HepG2 (cell line): Measurements from ENCODE around the gene EVA1A. TPM values are rescaled to one million over a fixed set of nuclear protein-coding genes. Genes with fewer than 3 reads are reported as not detected.

Experiments used
- CHD2 ChIP-seq: IDR thresholded peaks from 2 replicates; pipeline ENCODE4 v1.6.1; 2011; ENCODE audit warnings: low read depth, low read length, improper control_type of control experiment
- CREB1 ChIP-seq, 2 experiments: fragments of 450-650 bp in 1 of 2; IDR thresholded peaks; 2 replicates each; pipeline ENCODE4 v1.6.1; 2016 to 2017; ENCODE audit warnings: control low read depth in 1 of 2, mild to moderate bottlenecking in 1 of 2, missing compliant biosample characterization in 1 of 2, missing genetic modification characterization in 1 of 2
- FLYWCH1 ChIP-seq: sonication (generic); formaldehyde crosslinking; IDR thresholded peaks from 2 replicates; pipeline ENCODE4 v1.8.1; 2023; ENCODE audit warnings: mild to moderate bottlenecking, missing genetic modification reagents
- GABPA ChIP-seq, 2 experiments: IDR thresholded peaks; 2 replicates each; pipeline ENCODE4 v1.6.1; 2011 to 2016; ENCODE audit warnings: low read depth in 2 of 2, low read length in 1 of 2, missing biosample characterization in 1 of 2, missing genetic modification characterization in 1 of 2
- HINFP ChIP-seq: sonication (generic); formaldehyde crosslinking; IDR thresholded peaks from 2 replicates; pipeline ENCODE4 v1.4.0; 2020; ENCODE audit warnings: low read depth, mild to moderate bottlenecking, missing genetic modification reagents
- MXI1 ChIP-seq: IDR thresholded peaks from 3 replicates; pipeline ENCODE4 v1.6.1; 2012; ENCODE audit warnings: low read depth, low read length, inconsistent platforms, borderline replicate concordance
- NKX3-1 ChIP-seq: sonication (generic); formaldehyde crosslinking; IDR thresholded peaks from 2 replicates; pipeline ENCODE4 v1.5.0; 2020; ENCODE audit warnings: missing genetic modification reagents
- NR2F2 ChIP-seq: IDR thresholded peaks from 2 replicates; pipeline ENCODE4 v1.6.1; 2012; ENCODE audit warnings: low read depth, inconsistent platforms, borderline replicate concordance
- POLR2AphosphoS2 ChIP-seq: IDR thresholded peaks from 2 replicates; pipeline ENCODE4 v1.6.1; 2011; ENCODE audit warnings: low read depth, low read length, improper control_type of control experiment
- REPIN1 ChIP-seq: sonication (generic); formaldehyde crosslinking; IDR thresholded peaks from 2 replicates; pipeline ENCODE4 v1.8.0; 2022; ENCODE audit warnings: missing genetic modification reagents, low read depth, mild to moderate bottlenecking, borderline replicate concordance
- SRF ChIP-seq: IDR thresholded peaks from 2 replicates; pipeline ENCODE4 v1.6.1; 2011; ENCODE audit warnings: mild to moderate bottlenecking, low read depth, low read length, moderate library complexity
- TRIM22 ChIP-seq: fragments of 450-650 bp; IDR thresholded peaks from 2 replicates; pipeline ENCODE4 v1.6.1; 2017
- ZBTB42 ChIP-seq: sonication (generic); formaldehyde crosslinking; IDR thresholded peaks from 2 replicates; pipeline ENCODE4 v1.5.0; 2020; ENCODE audit warnings: mild to moderate bottlenecking, missing genetic modification reagents
- ZBTB8A ChIP-seq: sonication (generic); formaldehyde crosslinking; IDR thresholded peaks from 2 replicates; pipeline ENCODE4 v1.4.0; 2020; ENCODE audit warnings: mild to moderate bottlenecking, low read depth, missing genetic modification reagents, borderline replicate concordance
- ZMAT3 ChIP-seq: sonication (generic); formaldehyde crosslinking; conservative IDR thresholded peaks from 2 replicates; pipeline ENCODE4 v1.7.0; 2021; ENCODE audit warnings: missing genetic modification reagents
- ZNF441 ChIP-seq: sonication (generic); formaldehyde crosslinking; IDR thresholded peaks from 2 replicates; pipeline ENCODE4 v1.7.0; 2021; ENCODE audit warnings: missing genetic modification reagents, borderline replicate concordance
- ZNF530 ChIP-seq: sonication (generic); formaldehyde crosslinking; IDR thresholded peaks from 2 replicates; pipeline ENCODE4 v1.5.0; 2020; ENCODE audit warnings: low read depth, mild to moderate bottlenecking, missing genetic modification reagents
- ZNF782 ChIP-seq: sonication (generic); formaldehyde crosslinking; IDR thresholded peaks from 2 replicates; pipeline ENCODE4 v1.4.0; 2020; ENCODE audit warnings: missing genetic modification reagents, mild to moderate bottlenecking, borderline replicate concordance
- ZZZ3 ChIP-seq: sonication (generic); formaldehyde crosslinking; IDR thresholded peaks from 2 replicates; pipeline ENCODE4 v1.4.0; 2020; ENCODE audit warnings: missing genetic modification reagents, mild to moderate bottlenecking, borderline replicate concordance
- polyA plus RNA-seq, 8 experiments: library from polyadenylated mRNA; depleted of rRNA in 3 of 8; stranded (reverse) in 7 of 8; unstranded in 1 of 8; fragments of >200 nt; fragmentation: Illumina TruSeq in 4 of 8; extraction: Trizol in 4 of 8; gene quantifications; 2 replicates each; pipeline versions ENCODE4 v1.2.1 to v1.2.3, GENCODE V29; 2011 to 2016; ENCODE audit warnings: low read depth in 4 of 8, missing spikeins in 1 of 8, mixed read lengths in 1 of 8; ENCODE audit not compliant: insufficient read depth in 1 of 8
- total RNA-seq, 5 experiments: library from RNA; depleted of rRNA; stranded (reverse); fragments of >200 nt; fragmentation: Illumina TruSeq; extraction: Trizol; gene quantifications; 2 replicates each; pipeline ENCODE4 v1.2.3, GENCODE V29; 2016; ENCODE audit warnings: low read depth in 1 of 5
- TF ChIP-seq, protein P1 (sequence below): sonication (generic); formaldehyde crosslinking; IDR thresholded peaks from 2 replicates; pipeline ENCODE4 v1.4.0; 2020; ENCODE audit warnings: missing genetic modification reagents
- TF ChIP-seq, protein P2 (sequence below): sonication (generic); formaldehyde crosslinking; IDR thresholded peaks from 2 replicates; pipeline ENCODE4 v1.4.0; 2020; ENCODE audit warnings: missing genetic modification reagents, low read depth, mild to moderate bottlenecking, borderline replicate concordance
- TF ChIP-seq, protein P3 (sequence below): conservative IDR thresholded peaks from 2 replicates; pipeline ENCODE4 v1.6.1; 2018; ENCODE audit warnings: missing genetic modification reagents

Gene EVA1A
- total and polyA plus RNA-seq, 2 of the 13 experiments (the other 11 are each of a cell fraction or from before 2014, with no cell fraction given): 57.5 to 57.8 TPM

DNA sequence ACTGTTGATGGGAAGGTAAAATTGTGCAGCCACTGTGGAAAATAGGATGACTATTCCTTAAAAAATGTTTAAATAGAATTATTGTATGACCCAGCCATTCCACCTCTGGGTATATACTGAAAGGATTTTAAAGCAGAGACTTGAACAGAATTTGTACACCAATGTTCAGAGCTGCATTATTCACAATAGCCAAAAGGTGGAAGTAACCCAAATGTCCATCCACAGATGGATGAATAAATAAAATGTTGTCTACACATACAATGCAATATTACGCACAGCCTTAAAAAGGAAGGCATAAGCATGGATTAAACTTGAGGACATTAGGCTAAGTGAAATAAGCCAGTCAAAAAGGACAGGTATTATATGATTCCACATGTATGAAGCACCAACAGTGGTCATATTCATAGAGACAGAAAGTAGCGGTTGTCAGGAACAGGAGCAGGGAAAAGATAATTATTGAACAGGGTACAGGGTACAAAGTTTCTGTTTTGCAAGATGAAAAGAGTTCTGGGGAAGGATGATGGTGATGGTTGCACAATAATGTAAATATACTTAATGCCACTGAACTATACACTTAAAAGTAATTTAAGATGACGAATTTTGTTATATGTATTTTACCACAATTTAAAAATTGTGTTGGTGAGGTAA is 39.4 kb downstream of the EVA1A start (continued):
- TF ChIP-seq CHD2 (no peak), GABPA (IDR thresholded peaks at IDR 0.05; ENCODE audit: low read depth, low read length) (no peak), GABPA (CRISPR knock-in tag; IDR thresholded peaks at IDR 0.05; ENCODE audit: low read depth) (peak; percentile 50; the same call in 1 of the 2 replicates), NR2F2 (peak; percentile 94), ZBTB8A (0 out of 2 replicates have a peak, but pooled peaks have one; percentile 17), ZBTB42 (CRISPR knock-in tag) (no peak), CREB1 (IDR thresholded peaks at IDR 0.05) (peak; percentile 66; the same call in 1 of the 2 replicates), CREB1 (CRISPR knock-in tag; IDR thresholded peaks at IDR 0.05) (peak; percentile 83), ZMAT3 (CRISPR knock-in tag) (0 out of 2 replicates have a peak, but pooled peaks have one; percentile 45), ZNF782 (CRISPR knock-in tag) (no peak), ZNF441 (CRISPR knock-in tag) (no peak), ZNF530 (CRISPR knock-in tag) (no peak), FLYWCH1 (CRISPR knock-in tag) (no peak), SRF (no peak), ZZZ3 (CRISPR knock-in tag) (no peak), NKX3-1 (CRISPR knock-in tag) (peak; percentile 91; the same call in 1 of the 2 replicates), MXI1 (peak; percentile 65; the same call in 1 of the 3 replicates), REPIN1 (CRISPR knock-in tag) (peak; percentile 72; the same call in 1 of the 2 replicates), POLR2AphosphoS2 (no peak), HINFP (CRISPR knock-in tag) (no peak), TRIM22 (no peak)
- TF ChIP-seq, protein P1, sequence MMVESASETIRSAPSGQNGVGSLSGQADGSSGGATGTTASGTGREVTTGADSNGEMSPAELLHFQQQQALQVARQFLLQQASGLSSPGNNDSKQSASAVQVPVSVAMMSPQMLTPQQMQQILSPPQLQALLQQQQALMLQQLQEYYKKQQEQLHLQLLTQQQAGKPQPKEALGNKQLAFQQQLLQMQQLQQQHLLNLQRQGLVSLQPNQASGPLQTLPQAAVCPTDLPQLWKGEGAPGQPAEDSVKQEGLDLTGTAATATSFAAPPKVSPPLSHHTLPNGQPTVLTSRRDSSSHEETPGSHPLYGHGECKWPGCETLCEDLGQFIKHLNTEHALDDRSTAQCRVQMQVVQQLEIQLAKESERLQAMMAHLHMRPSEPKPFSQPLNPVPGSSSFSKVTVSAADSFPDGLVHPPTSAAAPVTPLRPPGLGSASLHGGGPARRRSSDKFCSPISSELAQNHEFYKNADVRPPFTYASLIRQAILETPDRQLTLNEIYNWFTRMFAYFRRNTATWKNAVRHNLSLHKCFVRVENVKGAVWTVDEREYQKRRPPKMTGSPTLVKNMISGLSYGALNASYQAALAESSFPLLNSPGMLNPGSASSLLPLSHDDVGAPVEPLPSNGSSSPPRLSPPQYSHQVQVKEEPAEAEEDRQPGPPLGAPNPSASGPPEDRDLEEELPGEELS (CRISPR knock-in tag): peak; percentile 94
- TF ChIP-seq, protein P2, sequence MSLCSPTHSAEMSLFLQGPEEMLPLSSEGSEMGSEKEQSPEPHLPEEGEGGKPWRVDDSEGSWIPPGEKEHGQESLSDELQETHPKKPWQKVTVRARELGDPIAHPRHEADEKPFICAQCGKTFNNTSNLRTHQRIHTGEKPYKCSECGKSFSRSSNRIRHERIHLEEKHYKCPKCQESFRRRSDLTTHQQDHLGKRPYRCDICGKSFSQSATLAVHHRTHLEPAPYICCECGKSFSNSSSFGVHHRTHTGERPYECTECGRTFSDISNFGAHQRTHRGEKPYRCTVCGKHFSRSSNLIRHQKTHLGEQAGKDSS (CRISPR knock-in tag): no peak
- TF ChIP-seq, protein P3, sequence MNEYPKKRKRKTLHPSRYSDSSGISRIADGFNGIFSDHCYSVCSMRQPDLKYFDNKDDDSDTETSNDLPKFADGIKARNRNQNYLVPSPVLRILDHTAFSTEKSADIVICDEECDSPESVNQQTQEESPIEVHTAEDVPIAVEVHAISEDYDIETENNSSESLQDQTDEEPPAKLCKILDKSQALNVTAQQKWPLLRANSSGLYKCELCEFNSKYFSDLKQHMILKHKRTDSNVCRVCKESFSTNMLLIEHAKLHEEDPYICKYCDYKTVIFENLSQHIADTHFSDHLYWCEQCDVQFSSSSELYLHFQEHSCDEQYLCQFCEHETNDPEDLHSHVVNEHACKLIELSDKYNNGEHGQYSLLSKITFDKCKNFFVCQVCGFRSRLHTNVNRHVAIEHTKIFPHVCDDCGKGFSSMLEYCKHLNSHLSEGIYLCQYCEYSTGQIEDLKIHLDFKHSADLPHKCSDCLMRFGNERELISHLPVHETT (CRISPR knock-in tag): no peak
